HepG2 (cell line): ENCODE measurements around the gene TMIGD3. TPM values are rescaled to one million over a fixed set of nuclear protein-coding genes. Genes with fewer than 3 reads are reported as not detected.

Experiments used
- ATF5 ChIP-seq: sonication (generic); formaldehyde crosslinking; IDR thresholded peaks from 2 replicates; pipeline ENCODE4 v1.4.0; 2020; ENCODE audit warnings: mild to moderate bottlenecking, low read depth, missing genetic modification reagents
- ELF3 ChIP-seq: IDR thresholded peaks from 2 replicates; pipeline ENCODE4 v1.6.1; 2016; ENCODE audit warnings: missing genetic modification reagents, missing compliant biosample characterization
- HOXD1 ChIP-seq: sonication (generic); formaldehyde crosslinking; IDR thresholded peaks from 2 replicates; pipeline ENCODE4 v1.5.0; 2020; ENCODE audit warnings: missing genetic modification reagents
- KLF16 ChIP-seq, 2 experiments: sonication (generic) in 1 of 2; formaldehyde crosslinking in 1 of 2; IDR thresholded peaks; 2 replicates each; pipeline versions ENCODE4 v1.6.1 to v1.8.0; 2016 to 2023; ENCODE audit warnings: missing genetic modification reagents in 2 of 2, missing compliant biosample characterization in 1 of 2
- MAZ ChIP-seq, 2 experiments: sonication (generic) in 1 of 2; formaldehyde crosslinking in 1 of 2; IDR thresholded peaks; 2 replicates each; pipeline versions ENCODE4 v1.5.0 to v1.6.1; 2012 to 2020; ENCODE audit warnings: low read depth in 2 of 2, mild to moderate bottlenecking in 2 of 2, borderline replicate concordance in 1 of 2, improper control_type of control experiment in 1 of 2, low read length in 1 of 2, missing genetic modification reagents in 1 of 2, moderate library complexity in 1 of 2
- MXD4 ChIP-seq: IDR thresholded peaks from 2 replicates; pipeline ENCODE4 v1.6.1; 2016; ENCODE audit warnings: mild to moderate bottlenecking, missing biosample characterization, missing genetic modification reagents
- NAIF1 ChIP-seq: sonication (generic); formaldehyde crosslinking; IDR thresholded peaks from 2 replicates; pipeline ENCODE4 v1.5.0; 2020; ENCODE audit warnings: mild to moderate bottlenecking, missing genetic modification reagents, borderline replicate concordance
- PHF21A ChIP-seq: sonication (generic); formaldehyde crosslinking; IDR thresholded peaks from 2 replicates; pipeline ENCODE4 v1.5.0; 2020; ENCODE audit warnings: mild to moderate bottlenecking, missing genetic modification reagents
- POLR2AphosphoS5 ChIP-seq: IDR thresholded peaks from 2 replicates; pipeline ENCODE4 v1.6.1; 2012; ENCODE audit warnings: low read depth, low read length
- RFXANK ChIP-seq: IDR thresholded peaks from 2 replicates; pipeline ENCODE4 v1.6.1; 2016
- TERF1 ChIP-seq: sonication (generic); formaldehyde crosslinking; IDR thresholded peaks from 2 replicates; pipeline ENCODE4 v1.8.0; 2022; ENCODE audit warnings: mild to moderate bottlenecking, missing genetic modification reagents, moderate library complexity
- ZNF12 ChIP-seq: sonication (generic); formaldehyde crosslinking; IDR thresholded peaks from 2 replicates; pipeline ENCODE4 v1.5.0; 2020; ENCODE audit warnings: missing genetic modification reagents
- ZNF556 ChIP-seq: sonication (generic); formaldehyde crosslinking; IDR thresholded peaks from 2 replicates; pipeline ENCODE4 v1.4.0; 2020; ENCODE audit warnings: mild to moderate bottlenecking, missing genetic modification reagents, borderline replicate concordance
- ZSCAN25 ChIP-seq: sonication (generic); formaldehyde crosslinking; IDR thresholded peaks from 2 replicates; pipeline ENCODE4 v1.8.0; 2022; ENCODE audit warnings: mild to moderate bottlenecking, missing genetic modification reagents
- polyA plus RNA-seq, 8 experiments: library from polyadenylated mRNA; depleted of rRNA in 3 of 8; stranded (reverse) in 7 of 8; unstranded in 1 of 8; fragments of >200 nt; fragmentation: Illumina TruSeq in 4 of 8; extraction: Trizol in 4 of 8; gene quantifications; 2 replicates each; pipeline versions ENCODE4 v1.2.1 to v1.2.3, GENCODE V29; 2011 to 2016; ENCODE audit warnings: low read depth in 4 of 8, missing spikeins in 1 of 8, mixed read lengths in 1 of 8; ENCODE audit not compliant: insufficient read depth in 1 of 8
- total RNA-seq, 5 experiments: library from RNA; depleted of rRNA; stranded (reverse); fragments of >200 nt; fragmentation: Illumina TruSeq; extraction: Trizol; gene quantifications; 2 replicates each; pipeline ENCODE4 v1.2.3, GENCODE V29; 2016; ENCODE audit warnings: low read depth in 1 of 5
- TF ChIP-seq, protein P1 (sequence below): sonication (generic); formaldehyde crosslinking; IDR thresholded peaks from 2 replicates; pipeline ENCODE4 v1.4.0; 2020; ENCODE audit warnings: missing genetic modification reagents, mild to moderate bottlenecking, borderline replicate concordance
- TF ChIP-seq, protein P2 (sequence below): sonication (generic); formaldehyde crosslinking; IDR thresholded peaks from 2 replicates; pipeline ENCODE4 v1.5.0; 2020; ENCODE audit warnings: mild to moderate bottlenecking, missing genetic modification reagents, borderline replicate concordance
- TF ChIP-seq, protein P3 (sequence below): IDR thresholded peaks from 2 replicates; pipeline ENCODE4 v1.6.1; 2016

TMIGD3 gene
- total and polyA plus RNA-seq, 2 of the 13 experiments (the other 11 are each of a cell fraction or from before 2014, with no cell fraction given): not detected

GRCh38 chr1:111535256-111536191 lies 32.1 kb upstream of the TMIGD3 start (continued):
- TF ChIP-seq, protein P1, sequence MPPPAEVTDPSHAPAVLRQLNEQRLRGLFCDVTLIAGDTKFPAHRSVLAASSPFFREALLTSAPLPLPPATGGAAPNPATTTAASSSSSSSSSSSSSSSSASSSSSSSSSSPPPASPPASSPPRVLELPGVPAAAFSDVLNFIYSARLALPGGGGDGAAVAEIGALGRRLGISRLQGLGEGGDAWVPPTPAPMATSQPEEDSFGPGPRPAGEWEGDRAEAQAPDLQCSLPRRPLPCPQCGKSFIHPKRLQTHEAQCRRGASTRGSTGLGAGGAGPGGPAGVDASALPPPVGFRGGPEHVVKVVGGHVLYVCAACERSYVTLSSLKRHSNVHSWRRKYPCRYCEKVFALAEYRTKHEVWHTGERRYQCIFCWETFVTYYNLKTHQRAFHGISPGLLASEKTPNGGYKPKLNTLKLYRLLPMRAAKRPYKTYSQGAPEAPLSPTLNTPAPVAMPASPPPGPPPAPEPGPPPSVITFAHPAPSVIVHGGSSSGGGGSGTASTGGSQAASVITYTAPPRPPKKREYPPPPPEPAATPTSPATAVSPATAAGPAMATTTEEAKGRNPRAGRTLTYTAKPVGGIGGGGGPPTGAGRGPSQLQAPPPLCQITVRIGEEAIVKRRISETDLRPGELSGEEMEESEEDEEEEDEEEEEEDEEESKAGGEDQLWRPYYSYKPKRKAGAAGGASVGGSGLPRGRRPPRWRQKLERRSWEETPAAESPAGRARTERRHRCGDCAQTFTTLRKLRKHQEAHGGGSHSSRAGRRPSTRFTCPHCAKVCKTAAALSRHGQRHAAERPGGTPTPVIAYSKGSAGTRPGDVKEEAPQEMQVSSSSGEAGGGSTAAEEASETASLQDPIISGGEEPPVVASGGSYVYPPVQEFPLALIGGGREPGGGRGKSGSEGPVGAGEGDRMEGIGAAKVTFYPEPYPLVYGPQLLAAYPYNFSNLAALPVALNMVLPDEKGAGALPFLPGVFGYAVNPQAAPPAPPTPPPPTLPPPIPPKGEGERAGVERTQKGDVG: no peak
- TF ChIP-seq ZNF12 (CRISPR knock-in tag) (0 out of 2 replicates have a peak, but pooled peaks have one; percentile 20), ATF5 (CRISPR knock-in tag) (no peak), MXD4 (CRISPR knock-in tag) (no peak), TERF1 (no peak), MAZ (IDR thresholded peaks at IDR 0.05; ENCODE audit: borderline replicate concordance, low read depth, low read length) (0 out of 2 replicates have a peak, but pooled peaks have one; percentile 40), MAZ (CRISPR knock-in tag; IDR thresholded peaks at IDR 0.05; ENCODE audit: low read depth) (0 out of 2 replicates have a peak, but pooled peaks have one; percentile 36), HOXD1 (CRISPR knock-in tag) (no peak), POLR2AphosphoS5 (0 out of 2 replicates have a peak, but pooled peaks have one; percentile 17), KLF16 (CRISPR knock-in tag; IDR thresholded peaks at IDR 0.05) (0 out of 4 replicates have a peak, but pooled peaks of 1 of the 2 experiments have one; percentile 18), ELF3 (0 out of 2 replicates have a peak, but pooled peaks have one; percentile 29), PHF21A (CRISPR knock-in tag) (peak; percentile 75), ZNF556 (peak; percentile 45; the same call in 1 of the 2 replicates), NAIF1 (CRISPR knock-in tag) (no peak), ZSCAN25 (CRISPR knock-in tag) (peak; percentile 59; the same call in 1 of the 2 replicates), RFXANK (CRISPR knock-in tag) (no peak)
- TF ChIP-seq, protein P2, sequence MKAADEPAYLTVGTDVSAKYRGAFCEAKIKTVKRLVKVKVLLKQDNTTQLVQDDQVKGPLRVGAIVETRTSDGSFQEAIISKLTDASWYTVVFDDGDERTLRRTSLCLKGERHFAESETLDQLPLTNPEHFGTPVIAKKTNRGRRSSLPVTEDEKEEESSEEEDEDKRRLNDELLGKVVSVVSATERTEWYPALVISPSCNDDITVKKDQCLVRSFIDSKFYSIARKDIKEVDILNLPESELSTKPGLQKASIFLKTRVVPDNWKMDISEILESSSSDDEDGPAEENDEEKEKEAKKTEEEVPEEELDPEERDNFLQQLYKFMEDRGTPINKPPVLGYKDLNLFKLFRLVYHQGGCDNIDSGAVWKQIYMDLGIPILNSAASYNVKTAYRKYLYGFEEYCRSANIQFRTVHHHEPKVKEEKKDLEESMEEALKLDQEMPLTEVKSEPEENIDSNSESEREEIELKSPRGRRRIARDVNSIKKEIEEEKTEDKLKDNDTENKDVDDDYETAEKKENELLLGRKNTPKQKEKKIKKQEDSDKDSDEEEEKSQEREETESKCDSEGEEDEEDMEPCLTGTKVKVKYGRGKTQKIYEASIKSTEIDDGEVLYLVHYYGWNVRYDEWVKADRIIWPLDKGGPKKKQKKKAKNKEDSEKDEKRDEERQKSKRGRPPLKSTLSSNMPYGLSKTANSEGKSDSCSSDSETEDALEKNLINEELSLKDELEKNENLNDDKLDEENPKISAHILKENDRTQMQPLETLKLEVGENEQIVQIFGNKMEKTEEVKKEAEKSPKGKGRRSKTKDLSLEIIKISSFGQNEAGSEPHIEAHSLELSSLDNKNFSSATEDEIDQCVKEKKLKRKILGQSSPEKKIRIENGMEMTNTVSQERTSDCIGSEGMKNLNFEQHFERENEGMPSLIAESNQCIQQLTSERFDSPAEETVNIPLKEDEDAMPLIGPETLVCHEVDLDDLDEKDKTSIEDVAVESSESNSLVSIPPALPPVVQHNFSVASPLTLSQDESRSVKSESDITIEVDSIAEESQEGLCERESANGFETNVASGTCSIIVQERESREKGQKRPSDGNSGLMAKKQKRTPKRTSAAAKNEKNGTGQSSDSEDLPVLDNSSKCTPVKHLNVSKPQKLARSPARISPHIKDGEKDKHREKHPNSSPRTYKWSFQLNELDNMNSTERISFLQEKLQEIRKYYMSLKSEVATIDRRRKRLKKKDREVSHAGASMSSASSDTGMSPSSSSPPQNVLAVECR (CRISPR knock-in tag): peak; percentile 40; the same call in 1 of the 2 replicates
- TF ChIP-seq, protein P3, sequence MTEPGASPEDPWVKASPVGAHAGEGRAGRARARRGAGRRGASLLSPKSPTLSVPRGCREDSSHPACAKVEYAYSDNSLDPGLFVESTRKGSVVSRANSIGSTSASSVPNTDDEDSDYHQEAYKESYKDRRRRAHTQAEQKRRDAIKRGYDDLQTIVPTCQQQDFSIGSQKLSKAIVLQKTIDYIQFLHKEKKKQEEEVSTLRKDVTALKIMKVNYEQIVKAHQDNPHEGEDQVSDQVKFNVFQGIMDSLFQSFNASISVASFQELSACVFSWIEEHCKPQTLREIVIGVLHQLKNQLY: no peak
